HG03175 (cell line): Measurements from ENCODE around the gene WDFY4.

Experiments
- ATAC-seq: cut with Tn5 transposase; IDR thresholded peaks from one replicate; pipeline ENCODE4 v1.9.1; 2021; ENCODE audit warnings: mild to moderate bottlenecking, moderate library complexity; ENCODE audit not compliant: unreplicated experiment

The WDFY4 gene

DNA sequence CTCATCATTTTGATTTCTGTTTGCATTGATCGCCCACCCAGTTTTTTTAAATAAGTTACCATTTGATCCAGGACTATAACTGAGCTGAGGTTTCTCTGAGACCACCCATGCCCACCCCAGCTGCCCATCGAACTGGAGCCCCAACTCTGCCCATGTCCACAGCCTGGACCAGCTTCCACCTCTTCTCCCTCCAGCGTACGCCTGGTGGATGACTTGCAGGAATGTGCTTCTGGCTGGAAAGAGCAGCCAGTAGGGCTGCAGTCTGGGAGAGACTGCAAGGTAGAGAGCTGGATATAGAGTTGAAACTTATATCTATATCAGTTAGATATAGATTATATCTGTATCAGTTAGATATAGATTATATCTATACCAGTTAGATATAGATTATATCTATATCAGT lies 280.8 kb downstream of the WDFY4 start:
- ATAC-seq = no peak

DNA sequence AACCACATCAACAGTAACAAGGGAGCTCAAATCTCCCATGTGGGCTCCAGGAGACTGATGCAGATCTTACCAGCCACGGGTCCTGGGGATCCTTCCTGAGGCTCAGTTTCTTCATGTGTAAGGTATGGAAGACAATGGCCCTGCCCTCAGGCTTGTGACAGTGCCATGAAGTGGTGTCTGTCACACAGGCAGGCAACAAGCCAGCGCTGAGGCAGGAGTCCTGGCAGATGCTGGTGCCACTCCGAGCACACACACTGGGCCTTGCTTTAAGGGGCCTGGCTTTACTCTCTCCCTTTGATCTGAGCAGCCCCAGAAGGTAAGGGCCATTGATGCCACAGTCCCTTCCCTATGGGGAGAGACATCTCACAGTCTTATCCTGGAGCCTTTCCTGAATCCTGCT lies 283.4 kb downstream of the WDFY4 start:
- no peak for ATAC-seq

DNA sequence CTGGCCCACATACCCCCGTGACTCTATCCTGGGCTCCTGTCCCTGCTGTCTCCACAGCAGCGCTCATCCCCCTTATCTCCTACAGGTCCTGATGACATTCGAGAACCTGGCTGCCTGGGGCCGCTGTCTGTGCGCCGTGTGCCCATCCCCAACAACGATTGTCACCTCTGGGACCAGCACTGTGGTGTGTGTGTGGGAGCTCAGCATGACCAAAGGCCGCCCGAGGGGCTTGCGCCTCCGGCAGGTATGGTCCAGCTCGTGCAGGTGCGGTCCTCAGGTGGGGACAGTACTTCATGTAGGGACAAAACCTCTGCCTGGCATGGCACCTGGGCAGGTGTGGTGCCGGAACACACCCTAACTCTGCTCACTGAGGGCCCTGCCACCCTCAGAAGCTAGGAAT lies 285.4 kb downstream of the WDFY4 start:
- ATAC-seq = no peak

DNA sequence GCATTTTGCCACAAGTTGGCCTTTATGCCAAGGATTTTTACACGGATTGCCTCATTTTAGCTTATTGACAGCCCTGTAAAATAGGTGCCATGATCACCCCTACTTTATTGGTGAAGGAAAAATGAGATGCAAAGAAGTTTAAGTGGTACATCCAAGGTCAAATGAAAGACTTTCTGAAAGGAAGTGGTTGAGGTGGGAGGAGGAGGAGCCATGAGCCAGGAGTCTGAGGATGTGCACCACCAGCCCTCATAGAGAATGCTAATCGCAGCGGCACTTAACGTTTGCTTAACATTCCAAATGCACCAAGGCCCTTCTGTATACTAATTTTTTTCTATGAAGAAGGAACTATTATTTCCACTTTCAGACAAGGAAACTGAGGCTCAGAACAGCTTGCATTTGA lies 286.0 kb downstream of the WDFY4 start:
- ATAC-seq = no peak

DNA sequence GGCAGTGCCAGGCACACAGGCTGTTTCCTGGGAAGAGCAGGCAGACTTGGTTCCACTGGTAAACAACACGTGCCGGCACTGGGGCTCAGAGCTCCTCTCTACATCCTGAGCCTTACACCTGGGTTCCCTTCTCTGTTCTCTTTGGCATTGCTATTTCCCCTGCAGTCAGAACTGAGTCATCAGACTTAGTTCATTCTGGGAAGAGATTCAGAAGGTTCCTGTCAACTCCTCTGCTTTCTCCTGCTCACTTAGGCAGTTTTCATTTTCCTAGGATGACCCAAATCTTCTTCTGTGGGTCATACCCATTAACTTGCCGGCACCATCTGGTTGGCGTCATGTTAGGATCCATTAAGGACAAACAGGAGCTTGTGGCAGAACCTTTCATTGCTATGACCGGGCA lies 288.4 kb downstream of the WDFY4 start:
- no peak for ATAC-seq

DNA sequence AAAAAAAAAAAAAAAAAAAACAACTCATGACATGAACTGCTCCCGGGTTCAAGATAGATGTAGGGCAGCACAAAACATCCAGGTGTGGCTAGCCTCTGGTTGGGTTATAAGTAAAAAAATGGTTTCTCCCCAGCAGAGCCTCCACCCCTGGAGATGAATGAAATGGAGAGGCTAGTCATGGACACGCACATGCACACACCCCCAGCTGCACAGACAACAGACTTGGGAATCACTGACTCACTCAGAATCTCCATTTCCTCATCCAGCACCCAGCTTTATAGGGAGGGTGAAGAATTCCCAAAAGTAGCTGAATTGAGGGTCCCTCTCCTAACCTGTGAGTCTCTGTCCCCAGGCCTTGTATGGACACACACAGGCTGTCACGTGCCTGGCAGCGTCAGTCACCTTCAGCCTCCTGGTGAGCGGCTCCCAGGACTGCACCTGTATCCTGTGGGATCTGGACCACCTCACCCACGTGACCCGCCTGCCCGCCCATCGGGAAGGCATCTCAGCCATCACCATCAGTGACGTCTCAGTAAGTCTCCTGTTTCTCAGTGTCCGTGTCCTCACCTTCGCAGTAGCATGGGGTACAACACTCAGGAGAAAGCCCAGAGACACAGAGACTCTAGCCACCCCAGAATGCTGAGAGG lies 290.0 kb downstream of the WDFY4 start:
- ATAC-seq = no peak

DNA sequence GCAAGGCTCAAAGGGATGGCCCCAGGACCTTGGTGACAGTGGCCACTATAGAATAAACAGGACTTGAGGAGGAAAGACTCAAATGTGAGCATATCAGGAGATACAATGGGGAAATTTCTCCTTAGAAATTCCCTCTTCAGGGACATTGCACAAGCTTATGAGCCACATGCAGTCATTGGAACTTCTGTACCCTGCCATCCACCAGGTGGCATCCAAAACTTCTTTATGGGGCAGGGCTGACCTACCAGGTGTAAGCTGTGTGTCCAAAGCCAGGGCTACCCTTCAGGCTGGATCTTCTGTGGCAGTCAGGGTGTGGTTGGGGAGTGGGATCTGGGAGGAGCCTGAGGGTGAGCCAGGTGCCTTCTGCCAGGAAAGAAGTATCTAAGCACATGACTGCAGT lies 291.5 kb downstream of the WDFY4 start:
- ATAC-seq = no peak

DNA sequence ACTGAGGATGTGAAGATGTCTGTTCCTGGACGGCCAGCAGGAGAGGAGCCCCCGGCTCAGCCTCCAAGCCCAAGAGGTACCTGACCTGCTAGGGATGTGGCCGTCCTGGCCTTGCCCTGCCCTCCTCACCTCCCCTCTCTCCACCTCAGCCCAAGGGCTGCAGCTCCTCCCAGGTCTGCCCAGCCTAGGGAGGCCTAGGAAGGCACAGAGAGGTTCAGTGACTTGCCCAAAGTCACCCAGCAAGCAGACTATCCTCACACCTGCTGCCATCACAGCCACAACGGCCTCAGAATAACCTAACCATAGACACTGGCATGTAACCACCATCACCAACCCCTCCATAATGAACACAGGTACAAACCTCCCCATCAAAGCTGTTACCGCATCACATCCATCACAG lies 293.6 kb downstream of the WDFY4 start:
- no peak for ATAC-seq

DNA sequence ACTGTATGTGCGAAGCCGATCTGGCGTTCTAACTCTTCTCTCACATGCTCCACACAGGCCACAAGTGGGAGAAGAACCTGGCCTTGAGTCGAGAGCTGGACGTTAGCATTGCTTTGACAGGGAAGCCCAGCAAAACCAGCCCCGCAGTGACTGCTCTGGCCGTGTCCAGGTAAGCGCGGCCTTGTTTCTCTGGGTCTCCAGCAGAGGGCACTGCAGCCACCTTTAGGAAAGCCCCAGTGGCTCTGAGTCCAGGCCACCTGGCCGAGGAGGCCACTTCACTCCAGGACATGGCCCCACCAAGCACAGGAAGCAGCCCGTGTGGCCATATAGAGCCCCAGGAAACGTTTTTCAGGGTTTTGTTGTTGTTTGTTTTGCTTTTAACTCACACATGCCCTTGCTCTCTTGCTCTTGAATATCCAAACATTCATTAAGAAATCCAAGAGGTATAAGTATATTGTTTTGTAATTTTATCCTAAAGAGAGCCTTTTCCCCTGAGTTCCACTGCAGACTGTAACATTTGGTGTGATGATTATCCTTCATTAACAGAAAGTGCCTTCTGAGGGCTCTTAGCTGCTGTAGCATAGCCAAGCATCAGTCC lies 296.7 kb downstream of the WDFY4 start:
- no peak for ATAC-seq

DNA sequence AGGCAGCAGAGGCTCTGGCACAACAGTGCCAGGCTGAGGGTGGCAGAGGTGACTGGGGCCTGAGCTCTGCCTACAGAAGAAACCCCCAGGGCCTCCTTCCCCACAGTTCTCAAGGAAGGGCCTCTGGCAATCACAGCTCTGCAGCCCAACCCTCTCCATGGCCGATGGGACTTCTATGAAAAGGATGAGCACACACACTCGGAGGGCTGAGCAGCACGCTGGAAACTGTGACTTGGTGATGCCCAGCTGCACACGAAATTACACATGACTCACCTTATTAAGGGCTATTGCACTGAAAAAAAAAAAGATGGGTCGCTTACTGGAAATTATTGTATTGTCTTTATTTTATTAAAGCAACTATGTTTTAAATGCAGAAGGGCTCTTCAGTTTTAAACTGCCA lies 297.9 kb downstream of the WDFY4 start:
- ATAC-seq = no peak

DNA sequence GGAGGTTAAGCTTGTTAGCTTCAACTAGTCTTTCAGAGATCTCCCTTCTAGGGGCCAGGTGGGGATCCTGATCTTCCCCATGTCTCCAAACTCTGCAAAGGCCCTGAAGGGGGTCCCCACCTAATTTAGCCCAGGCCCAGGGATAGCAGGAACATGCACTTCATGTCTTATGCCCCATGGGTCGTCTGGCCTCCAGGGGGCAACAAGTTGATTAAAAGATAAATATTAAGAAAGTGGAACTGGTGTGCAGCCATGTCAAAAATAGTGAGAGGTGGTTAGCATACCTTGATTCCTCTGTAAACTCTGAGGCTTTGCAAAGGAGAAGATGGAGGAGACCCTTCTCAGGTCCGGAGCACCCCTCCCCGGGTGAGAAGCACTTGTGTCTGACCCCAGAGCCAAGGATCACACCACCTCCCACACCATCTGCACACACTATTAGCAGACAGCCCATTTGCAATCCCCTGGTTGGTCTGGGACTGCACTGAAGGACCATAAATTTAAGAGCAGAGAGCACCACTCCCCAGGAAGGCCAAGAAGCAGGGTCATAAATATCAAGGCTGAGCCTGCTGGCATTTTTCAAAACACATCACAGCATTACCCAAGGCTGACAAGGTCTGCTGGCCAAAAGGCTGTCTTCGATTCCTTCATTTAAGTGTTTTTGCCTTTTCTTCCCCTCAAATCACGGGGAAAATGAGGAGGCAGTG lies 299.1 kb downstream of the WDFY4 start:
- no peak for ATAC-seq

DNA sequence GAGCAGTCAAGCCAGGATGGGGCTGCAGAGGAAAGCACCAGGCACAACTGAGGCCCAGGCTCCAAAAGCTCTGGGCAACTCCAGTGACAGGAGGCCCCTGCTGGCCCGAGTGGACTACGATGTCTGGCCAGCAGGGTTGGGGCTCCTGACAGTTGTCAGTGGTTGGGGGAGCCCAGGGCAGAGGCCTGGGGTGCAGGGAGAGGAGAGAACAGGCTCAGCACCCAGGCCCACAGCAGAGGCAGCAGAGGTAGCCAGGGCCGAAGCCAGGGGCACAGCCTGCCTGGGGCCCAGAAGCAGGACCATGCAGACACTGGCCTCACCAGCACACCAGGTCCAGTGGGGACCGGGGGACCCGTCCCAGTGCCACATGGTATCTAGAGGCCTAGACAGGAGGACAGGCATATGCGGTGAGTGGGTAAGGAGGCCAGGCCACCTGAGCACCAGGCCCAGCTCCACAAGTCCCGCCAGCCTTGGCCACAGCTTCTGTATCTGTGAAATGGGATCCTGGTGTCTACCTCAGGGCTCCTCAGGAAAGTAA lies 301.0 kb downstream of the WDFY4 start:
- ATAC-seq = no peak

DNA sequence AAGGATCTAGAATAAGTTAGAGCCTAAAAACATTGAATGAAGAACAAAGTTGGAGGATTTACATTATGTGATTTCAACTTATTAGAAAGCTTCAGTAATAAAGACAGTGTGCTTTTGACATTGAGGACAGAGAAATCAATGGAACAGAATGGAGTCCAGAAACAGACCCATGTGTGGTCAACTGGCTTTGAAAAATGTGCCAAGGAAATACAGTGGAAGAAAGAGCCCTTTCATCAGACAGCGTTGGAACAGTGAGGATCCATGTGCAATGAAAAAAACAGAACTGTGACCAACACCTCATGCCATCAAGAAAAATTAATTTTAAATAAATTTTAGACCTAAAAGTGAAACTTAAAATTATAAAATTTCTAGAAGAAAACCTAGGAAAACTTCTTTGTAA lies 305.6 kb downstream of the WDFY4 start:
- ATAC-seq = no peak

DNA sequence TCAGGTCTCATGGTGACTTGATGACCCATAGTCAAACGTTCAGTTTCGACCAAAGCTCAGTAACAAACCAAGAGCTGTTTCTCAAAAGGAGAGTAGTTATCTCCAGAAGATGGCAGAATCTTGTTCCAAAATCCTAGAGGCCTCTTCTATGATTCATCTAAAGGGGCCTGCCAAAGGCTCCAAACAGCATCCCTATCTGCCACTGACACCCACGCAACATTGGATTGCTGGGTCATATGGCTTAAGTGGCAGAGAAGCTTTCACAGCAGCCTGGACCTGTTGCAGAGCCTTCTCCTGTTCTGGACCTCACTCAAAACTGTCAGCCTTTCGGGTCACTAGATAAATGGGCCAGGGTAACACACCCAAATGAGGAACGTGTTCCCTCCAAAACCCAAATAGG lies 309.0 kb downstream of the WDFY4 start:
- no peak for ATAC-seq

DNA sequence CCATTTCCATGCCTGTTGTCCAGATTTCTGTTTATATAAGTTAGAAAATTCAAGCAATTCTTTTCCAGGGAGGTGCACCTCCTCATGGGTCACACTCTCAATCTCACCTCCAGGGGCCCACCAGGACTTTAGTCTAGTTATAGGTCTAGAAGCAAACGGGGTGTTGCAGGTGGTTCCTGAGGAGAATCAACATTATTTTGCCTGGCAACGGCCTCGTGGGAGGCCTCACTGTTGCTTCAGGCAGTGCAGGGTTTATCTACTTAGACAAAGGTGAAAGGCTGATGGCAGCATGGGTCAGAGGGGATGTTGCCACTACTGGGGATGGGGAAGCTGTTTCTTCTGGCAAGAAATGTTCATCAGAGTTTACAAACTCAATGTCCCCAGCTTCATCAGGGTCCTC lies 311.7 kb downstream of the WDFY4 start:
- ATAC-seq = no peak

DNA sequence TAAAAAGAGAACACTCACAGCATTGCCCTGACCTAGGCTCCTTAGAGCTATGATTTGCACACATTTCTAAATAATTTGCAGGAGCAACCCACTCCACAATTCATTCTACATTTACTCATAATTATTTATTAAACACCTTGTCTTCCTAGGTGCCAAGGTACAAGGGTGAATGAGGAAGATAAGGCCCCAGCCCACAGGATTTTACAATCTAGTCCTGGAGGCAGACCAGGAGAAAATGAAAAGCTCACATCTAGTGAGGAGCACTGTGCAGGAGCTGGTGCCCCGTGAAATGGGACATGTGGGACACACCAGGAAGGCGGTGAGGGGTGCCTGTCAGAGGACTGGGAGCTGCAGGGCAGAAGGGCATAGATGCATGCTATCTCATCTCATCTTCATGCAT lies 314.7 kb downstream of the WDFY4 start:
- ATAC-seq = no peak

DNA sequence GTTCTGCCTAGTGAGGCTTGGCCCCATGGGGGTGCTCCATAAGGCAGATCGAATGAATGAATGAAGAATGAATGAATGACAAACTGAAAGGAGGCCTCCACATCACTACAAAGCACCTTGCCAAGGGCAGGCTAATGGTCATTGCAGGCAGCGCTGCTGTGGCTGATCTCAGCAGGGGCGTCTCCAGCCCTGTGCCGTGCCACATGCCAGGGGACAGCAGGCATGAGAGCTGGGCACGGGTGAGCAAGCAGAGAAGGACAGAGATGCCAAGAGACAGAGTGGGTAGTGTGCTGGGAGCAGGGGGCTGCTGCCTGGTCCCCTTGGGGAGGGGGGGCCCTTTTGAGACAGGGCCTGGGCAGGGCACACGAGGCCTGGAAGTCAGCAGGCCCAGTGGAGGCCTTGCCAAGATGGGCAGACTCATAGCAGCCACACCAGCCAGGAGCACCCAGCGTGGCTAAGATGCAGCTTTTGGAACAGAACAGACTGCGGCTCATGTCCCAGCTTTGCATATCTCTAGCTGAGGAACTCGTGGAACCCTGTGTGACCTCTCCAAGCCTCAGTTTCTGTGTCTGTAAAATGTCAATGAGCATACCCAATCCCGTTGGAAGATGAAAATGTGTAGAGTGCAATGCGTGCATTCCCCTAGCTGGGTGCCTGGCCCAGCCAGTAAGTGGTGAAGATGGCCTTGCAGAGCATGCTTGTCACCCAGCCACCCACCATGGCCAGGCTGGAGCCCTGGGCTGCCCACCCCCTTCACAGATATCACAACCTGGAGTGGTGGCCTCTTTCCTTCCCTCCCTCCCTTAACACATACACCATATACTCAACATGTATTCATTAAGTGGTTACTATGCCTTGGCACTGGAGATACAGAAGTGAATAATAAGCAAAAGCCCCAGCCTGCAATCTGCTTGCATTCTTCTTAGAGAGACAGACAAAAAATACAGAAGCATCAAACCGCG lies 316.0 kb downstream of the WDFY4 start:
- no peak for ATAC-seq

DNA sequence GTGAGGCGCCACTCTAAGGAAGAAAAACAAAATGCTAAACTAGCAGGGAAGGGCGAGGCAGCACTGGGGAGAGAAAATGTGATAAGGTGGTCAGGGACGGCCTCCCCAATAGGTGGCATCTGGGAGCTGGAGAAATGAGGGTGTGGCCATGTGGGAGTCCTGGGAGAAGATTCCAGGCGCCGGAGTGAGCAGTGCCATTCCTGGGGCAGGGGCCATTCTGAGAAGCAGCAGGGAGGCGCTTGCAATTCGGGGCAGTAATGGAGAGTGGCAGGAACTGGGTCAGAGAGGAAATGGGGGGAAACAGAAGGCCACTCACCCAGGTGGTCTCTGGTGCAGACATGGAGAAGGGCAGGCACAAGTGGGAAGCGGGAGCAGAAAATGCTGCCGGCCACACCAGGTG lies 316.7 kb downstream of the WDFY4 start:
- no peak for ATAC-seq

DNA sequence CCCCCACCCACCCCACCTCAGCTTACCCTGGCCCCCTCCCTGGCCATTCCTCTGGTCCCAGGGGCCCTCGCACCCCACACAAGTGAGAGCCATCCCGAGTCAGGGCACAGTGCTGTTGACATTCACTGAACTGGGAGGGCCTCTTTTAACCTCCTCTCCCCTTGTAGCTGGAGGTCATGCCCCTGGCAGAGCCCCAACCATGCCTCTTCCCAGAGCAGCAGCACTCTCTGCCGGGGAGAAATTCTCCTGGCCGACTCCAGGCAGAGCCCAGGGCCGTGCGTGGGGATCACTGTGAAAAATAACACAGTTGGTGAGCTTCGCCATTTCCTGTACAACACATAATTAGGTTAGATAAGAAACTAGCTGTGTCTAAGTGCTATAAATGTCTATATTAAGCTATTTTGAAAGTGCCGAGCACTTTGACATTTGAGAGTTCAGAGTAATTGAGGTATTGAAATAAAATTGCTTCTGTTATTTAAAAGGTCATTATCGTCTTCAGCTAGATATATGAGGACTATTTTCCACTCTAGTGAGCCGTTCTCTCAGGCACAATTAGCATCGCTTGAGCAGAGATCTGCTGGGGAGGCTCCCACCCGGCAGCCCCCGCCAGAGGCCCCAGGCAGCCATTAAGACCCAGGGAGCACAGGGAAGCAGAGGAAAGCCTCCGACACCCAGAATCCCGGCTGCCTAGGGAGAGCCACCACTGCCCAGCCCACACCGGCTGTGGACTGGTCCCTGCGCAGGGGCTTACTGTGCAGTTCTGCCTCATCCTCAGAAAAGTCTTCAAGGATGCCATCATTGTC lies 317.4 kb downstream of the WDFY4 start:
- no peak for ATAC-seq

DNA sequence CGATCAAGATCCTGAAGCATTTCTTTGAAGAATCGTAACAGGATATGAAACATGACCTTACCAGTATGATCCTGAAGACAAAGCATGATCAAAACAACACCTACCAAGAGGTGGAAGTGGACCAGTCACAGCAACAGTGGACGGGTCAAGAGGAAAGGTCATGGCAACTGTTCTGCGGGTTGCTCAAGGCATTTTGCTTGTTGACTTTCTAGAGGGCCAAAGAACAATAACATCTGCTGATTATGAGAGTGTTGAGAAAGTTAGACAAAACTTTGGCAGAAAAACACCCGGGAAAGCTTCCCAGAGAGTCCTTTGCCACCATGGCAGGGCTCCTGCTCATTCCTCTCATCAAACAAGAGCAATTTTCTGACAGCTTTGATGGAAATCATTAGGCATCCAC lies 320.6 kb downstream of the WDFY4 start:
- no peak for ATAC-seq
